GM12865 (cell line): ENCODE results near the gene KLHL21.
"Not testable (repeated sequence)": the region's sequence is repeated elsewhere in the genome, so short reads cannot be mapped to it uniquely, and the experiment has no call there.

ENCODE experiments used
- DNase-seq: peaks from one replicate; pipeline ENCODE4 v3.0.0; 2010; ENCODE audit warnings: low read depth
- H3K4me3 ChIP-seq: 2 replicates; pipeline ENCODE4 v1.5.1; 2011; ENCODE audit warnings: mild to moderate bottlenecking, low read depth, low read length, control low read depth
- TF ChIP-seq, protein P1 (sequence below): IDR thresholded peaks from 2 replicates; pipeline ENCODE4 v1.5.1; 2011; ENCODE audit warnings: low read length, control low read depth, low read depth, inconsistent platforms; ENCODE audit not compliant: insufficient read depth; ENCODE audit errors: missing control alignments

The KLHL21 gene

DNA sequence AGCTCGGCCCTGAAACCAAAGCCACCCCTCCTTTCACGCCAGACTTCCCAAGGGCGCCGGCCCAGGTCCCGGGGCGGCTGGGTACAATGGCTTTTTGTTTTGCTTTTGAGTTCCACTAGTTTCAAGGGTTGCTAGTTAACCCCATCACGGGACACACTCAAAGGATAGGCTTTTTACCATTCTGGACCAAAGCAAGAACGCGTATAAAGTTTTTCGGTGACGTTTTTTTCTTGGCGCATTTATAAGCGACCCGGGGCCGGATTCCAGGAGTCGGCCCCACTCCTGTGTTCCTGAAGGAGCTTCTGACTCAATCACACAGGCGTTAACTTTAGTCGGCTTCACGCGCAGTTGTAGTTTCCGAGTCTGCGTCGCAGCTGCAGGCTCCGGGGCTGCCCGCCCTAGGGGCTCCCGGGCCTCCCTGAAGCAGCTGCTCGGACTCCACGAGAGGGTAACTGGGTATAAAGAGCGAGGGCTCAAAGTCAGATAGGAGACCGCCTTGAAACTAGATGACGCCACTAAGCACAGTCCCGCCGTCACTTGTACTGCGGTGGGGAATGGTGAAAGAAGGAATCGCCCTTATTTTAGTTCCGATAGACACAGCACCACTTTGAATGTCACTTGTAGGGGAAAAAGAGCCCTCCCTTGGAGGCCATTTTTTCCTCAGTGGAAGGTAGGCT, 707 bp upstream of the KLHL21 start:
- peak; percentile 66 for DNase-seq
- TF ChIP-seq, protein P1, sequence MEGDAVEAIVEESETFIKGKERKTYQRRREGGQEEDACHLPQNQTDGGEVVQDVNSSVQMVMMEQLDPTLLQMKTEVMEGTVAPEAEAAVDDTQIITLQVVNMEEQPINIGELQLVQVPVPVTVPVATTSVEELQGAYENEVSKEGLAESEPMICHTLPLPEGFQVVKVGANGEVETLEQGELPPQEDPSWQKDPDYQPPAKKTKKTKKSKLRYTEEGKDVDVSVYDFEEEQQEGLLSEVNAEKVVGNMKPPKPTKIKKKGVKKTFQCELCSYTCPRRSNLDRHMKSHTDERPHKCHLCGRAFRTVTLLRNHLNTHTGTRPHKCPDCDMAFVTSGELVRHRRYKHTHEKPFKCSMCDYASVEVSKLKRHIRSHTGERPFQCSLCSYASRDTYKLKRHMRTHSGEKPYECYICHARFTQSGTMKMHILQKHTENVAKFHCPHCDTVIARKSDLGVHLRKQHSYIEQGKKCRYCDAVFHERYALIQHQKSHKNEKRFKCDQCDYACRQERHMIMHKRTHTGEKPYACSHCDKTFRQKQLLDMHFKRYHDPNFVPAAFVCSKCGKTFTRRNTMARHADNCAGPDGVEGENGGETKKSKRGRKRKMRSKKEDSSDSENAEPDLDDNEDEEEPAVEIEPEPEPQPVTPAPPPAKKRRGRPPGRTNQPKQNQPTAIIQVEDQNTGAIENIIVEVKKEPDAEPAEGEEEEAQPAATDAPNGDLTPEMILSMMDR: no peak
- peak overlapping the region; percentile 64 for H3K4me3 ChIP-seq

GRCh38 chr1:6601923-6602668, 573 bp downstream of the KLHL21 start:
- DNase-seq: peak; percentile 55
- TF ChIP-seq, protein P1: no peak
- peak overlapping the region; percentile 75 for H3K4me3 ChIP-seq

DNA sequence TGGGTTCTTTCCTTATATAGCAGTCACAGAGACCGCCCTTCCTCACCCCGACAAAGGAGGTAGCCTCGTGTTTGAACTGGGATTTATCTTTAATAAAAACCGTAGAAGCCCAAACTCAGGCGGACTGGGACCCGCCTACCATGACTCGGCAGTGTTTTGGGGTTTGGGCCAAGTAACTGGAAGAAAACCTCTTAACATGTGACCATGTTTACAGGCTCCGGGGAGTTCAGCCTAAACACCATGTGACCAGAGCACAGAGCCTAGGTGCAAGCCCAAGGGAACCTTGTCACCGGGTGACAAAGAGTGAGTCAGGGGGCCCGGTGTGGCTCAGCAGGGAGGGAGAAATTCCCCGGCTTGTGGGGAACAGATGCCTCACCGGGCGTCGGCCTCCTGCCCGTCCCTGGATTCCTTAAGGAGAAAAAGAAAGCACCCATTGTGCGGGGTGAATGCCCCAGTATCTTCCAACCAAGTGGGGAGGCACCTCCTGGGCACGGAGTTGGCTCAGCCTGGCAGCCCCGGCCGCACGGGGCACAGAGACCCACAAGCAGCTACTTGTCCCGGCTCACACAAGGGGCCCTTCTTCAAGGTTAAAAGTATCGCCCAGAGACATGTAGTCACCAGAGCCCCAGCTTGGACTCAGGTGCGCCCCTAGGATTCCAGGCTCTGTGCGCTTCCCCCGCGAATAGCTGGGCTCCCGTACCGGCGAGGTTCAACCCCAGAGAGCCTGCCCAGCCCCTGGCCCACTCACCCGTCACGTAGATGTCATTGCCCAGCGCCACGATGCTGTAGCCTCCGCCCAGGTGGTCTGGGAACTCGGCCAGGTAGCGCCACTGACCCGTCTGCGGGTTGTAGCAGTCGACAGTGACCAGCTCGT, 1.4 kb downstream of the KLHL21 start:
- H3K4me3 ChIP-seq: peak overlapping the region; percentile 75
- DNase-seq: peak; percentile 77
- TF ChIP-seq, protein P1: no peak

- no peak for DNase-seq
- TF ChIP-seq, protein P1: no peak
- H3K4me3 ChIP-seq: peak overlapping the region; percentile 75
Observed at GRCh38 chr1:6600410-6601048, 2.1 kb downstream of the KLHL21 start.

- peak overlapping the region; percentile 75 for H3K4me3 ChIP-seq
Observed at GRCh38 chr1:6599991-6600390, 2.7 kb downstream of the KLHL21 start.

DNA sequence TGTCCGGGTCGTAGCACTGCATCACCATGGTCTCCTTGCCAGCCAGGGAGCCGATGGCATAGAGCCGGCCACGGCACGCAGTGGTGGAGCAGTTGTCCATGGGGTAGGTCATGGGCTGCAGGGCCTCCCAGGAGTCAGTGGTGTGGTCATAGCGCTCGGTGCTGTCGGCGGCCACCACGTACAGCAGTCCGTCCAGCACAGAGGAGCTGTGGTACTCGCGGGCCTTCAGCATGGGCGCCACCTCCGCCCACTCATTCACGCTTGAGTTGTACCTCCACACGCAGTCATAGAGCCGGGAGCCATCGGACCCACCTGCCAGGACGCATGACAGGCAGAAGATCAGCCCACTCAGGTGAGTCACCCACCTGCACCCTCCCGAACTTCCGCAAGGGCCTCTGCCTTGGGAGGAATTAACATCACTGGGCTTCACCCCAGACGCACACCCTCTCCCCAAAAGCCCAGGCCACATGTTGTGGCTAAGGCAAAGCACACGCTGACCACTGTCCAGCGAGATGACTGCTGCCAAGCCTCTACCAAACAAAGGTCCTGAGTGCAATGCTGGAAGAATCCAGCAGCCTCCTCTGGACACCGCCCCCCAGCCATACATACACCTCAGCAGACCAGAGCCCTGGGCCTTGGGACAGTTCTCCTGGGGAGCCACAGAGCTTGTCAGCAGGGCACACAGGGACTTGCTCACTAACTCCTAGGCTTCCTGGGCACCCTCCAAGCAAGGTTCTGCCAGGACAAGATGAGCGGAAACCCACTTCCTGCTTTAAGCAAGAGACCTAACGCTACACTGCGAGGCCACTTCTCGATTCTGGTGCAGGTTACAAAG, 3.3 kb downstream of the KLHL21 start:
- peak; percentile 63 for DNase-seq
- peak overlapping the region; percentile 75 for H3K4me3 ChIP-seq
- TF ChIP-seq, protein P1: no peak

More at GRCh38 chr1:6599991-6600390, 2.7 kb downstream of the KLHL21 start:
- not testable (repeated sequence) for DNase-seq
